ENCODE data around the gene LDOC1.
"Not testable (repeated sequence)": the region's sequence is repeated elsewhere in the genome, so short reads cannot be mapped to it uniquely, and the experiment has no call there.

The LDOC1 gene

DNA sequence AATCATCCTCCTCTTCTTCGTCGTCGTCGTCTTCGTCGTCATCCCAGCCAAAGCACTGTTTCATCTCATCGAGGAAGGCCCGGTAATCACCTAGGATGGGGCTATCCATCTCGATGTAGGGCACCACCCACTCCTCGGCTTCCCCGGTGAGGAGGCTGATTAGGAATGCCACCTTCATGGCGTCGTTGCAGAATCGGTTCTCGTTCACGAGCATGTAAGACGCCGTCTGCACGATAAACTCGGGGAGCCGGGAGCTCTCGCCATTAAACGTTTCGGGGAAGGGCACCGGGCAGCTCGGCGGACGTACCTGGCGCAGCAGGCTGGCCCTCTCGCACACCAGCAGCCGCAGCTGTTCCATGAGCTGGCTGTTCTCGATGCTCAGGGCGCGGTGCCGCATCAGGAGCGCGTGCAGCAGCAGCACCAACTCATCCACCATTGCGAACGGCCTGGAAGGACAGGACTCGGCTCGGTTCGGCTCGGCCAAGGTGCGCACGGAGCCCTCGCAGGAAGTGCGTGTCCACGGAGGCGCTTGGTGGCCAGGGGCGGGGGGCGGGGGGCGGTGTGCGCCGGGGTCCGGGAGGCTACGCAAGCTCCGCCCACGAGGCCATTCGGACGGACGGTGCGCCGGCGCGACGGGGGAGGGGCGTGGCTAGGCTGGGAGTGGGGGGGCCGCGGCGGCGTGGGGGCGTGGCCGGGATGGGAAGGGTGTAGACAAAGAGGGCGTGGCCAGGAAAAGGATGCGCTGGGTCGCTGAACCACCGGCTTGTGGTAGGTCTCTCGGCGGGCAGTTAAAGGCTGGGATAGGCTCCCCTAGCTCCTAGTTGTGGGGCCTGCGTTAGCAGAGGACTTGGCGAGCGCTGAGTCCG is at the start of gene LDOC1:
LDOC1 (minus strand) TSS at position 544 of the 866 bp plus-strand sequence; CDS start at position 436, 108 bp downstream.
- peak; percentile 82 for DNase-seq
- H3K4me3 Mint-ChIP-seq: peak within 1 kb of the TSS; percentile 74
- no peaks in the 10 kb centered on the region for H3K36me3 Mint-ChIP-seq (ENCODE audit: low read depth)
- H3K9me3 Mint-ChIP-seq: no peaks in the 10 kb centered on the region
- H3K27me3 Mint-ChIP-seq: peaks cover 25% of the 10 kb centered on the region
- no peak within 1 kb of the TSS for H3K27ac Mint-ChIP-seq
- H3K4me1 Mint-ChIP-seq (ENCODE audit: low read depth): peaks cover 8% of the 10 kb centered on the region

DNA sequence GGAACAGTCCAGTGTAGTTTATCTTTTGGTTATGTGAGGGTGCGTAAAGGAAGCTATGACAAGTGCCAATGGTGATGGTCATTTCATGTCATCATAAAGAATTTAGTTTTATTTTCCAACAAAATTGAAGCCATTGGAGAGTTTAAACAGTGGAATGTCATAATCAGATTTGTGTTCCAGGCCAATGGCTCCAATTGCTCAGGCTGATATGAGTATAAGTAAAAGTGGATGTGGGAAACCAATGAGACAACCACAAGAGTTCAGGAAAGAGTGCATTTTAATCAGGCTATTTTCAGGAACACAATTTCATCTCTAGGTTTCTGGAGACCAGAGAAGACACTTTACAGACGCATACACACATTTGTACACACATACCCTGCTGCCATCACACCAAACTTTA is 44.7 kb upstream of the LDOC1 start:
- Mint-ChIP-seq H3K9me3 (no peaks in the 10 kb centered on the region), H3K4me3 (no peak overlapping the region), H3K27ac (no peak overlapping the region), H3K4me1 (ENCODE audit: low read depth) (no peaks in the 10 kb centered on the region), H3K36me3 (ENCODE audit: low read depth) (no peaks in the 10 kb centered on the region), H3K27me3 (peaks cover 26% of the 10 kb centered on the region)
- DNase-seq: no peak

DNA sequence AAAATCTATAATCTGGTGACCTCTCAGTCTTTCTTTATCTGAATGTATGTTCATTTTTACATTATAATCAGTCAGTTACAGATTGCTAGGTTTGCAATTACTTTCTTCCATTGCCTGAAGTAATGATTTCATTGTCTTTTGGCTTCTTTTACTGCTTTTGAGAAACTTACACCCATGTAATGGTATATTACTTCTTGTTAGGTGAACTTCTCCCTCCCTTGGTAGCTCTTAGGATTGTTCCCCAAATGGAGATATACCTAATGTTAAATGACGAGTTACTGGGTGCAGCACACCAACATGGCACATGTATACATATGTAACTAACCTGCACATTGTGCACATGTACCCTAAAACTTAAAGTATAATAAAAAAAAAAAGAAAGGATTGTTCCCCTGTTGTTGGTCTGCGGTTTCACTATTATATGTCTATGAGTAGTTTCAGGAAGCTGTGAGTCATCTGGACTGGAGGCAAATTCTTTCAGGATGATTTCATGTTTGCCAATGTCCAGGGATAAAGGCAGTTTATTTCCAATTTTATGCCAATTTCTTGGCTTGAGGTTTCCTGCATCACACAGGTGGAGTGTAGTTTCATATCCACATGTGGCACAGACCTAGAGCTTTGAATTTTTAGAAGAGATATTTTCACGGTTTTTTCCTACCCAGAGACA is 43.5 kb upstream of the LDOC1 start:
- H3K27ac Mint-ChIP-seq: no peak overlapping the region
- peaks cover 20% of the 10 kb centered on the region for H3K27me3 Mint-ChIP-seq
- no peak overlapping the region for H3K4me3 Mint-ChIP-seq
- H3K36me3 Mint-ChIP-seq (ENCODE audit: low read depth): no peaks in the 10 kb centered on the region
- H3K4me1 Mint-ChIP-seq (ENCODE audit: low read depth): no peaks in the 10 kb centered on the region
- no peak for DNase-seq
- no peaks in the 10 kb centered on the region for H3K9me3 Mint-ChIP-seq

DNA sequence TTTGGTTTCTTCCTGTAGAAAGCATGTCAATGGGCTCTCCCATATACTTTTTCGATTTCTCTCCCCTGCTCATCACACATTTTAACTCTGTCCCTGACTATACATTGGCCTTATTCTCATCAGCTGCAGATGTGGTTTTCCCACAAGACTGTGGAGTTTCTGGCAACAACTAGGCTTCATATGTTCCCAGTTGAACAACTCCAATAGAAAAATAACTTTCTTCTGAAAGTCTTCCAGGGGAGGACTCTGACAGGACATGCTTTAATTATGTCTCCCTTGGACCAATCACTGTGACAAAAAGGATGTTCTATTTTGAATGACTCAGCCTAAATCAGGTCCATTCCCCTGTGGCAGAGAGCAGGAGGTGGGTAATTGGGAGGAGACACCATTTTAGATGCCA is 37.3 kb upstream of the LDOC1 start:
- H3K4me1 Mint-ChIP-seq (ENCODE audit: low read depth): no peaks in the 10 kb centered on the region
- H3K27me3 Mint-ChIP-seq: peaks cover 2% of the 10 kb centered on the region
- H3K4me3 Mint-ChIP-seq: no peak overlapping the region
- peaks cover 4% of the 10 kb centered on the region for H3K9me3 Mint-ChIP-seq
- H3K27ac Mint-ChIP-seq: no peak overlapping the region
- H3K36me3 Mint-ChIP-seq (ENCODE audit: low read depth): no peaks in the 10 kb centered on the region
- DNase-seq: no peak

- H3K27me3 Mint-ChIP-seq: peaks cover 17% of the 10 kb centered on the region
Measured at GRCh38 chrX:141201962-141202361, 25.0 kb upstream of the LDOC1 start.

DNA sequence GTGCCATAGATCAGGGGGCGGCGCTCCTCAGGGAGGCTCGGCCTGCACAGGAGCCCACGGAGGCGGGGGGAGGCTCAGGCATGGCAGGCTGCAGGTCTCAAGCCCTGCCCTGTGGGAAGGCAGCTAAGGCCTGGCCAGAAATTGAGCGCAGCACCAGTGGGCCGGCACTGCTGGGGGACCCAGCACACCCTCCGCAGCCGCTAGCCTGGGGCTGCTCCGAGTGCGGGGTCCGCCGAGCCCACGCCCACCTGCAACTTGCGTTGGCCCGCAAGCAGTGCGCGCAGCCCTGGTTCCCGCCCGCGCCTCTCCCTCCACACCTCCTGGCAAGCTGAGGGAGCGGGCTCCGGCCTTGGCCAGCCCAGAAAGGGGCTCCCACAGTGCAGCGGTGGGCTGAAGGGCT is 11.6 kb upstream of the LDOC1 start:
- H3K4me3 Mint-ChIP-seq; DNase-seq; H3K4me1 Mint-ChIP-seq (ENCODE audit: low read depth); H3K27ac Mint-ChIP-seq; H3K9me3 Mint-ChIP-seq; H3K36me3 Mint-ChIP-seq (ENCODE audit: low read depth): not testable (repeated sequence)
- peaks cover 21% of the 10 kb centered on the region for H3K27me3 Mint-ChIP-seq

More at GRCh38 chrX:141201962-141202361, 25.0 kb upstream of the LDOC1 start:
- H3K36me3 Mint-ChIP-seq (ENCODE audit: low read depth): no peaks in the 10 kb centered on the region
- no peak overlapping the region for H3K27ac Mint-ChIP-seq
- H3K4me3 Mint-ChIP-seq: no peak overlapping the region
- no peaks in the 10 kb centered on the region for H3K9me3 Mint-ChIP-seq
- DNase-seq: no peak
- H3K4me1 Mint-ChIP-seq (ENCODE audit: low read depth): no peaks in the 10 kb centered on the region

GRCh38 chrX:141185366-141185765 is 8.4 kb upstream of the LDOC1 start:
- Mint-ChIP-seq H3K4me1 (ENCODE audit: low read depth) (no peaks in the 10 kb centered on the region), H3K9me3 (no peaks in the 10 kb centered on the region), H3K36me3 (ENCODE audit: low read depth) (no peaks in the 10 kb centered on the region), H3K27ac (no peak overlapping the region), H3K4me3 (no peak overlapping the region), H3K27me3 (peaks cover 10% of the 10 kb centered on the region)
- no peak for DNase-seq

DNA sequence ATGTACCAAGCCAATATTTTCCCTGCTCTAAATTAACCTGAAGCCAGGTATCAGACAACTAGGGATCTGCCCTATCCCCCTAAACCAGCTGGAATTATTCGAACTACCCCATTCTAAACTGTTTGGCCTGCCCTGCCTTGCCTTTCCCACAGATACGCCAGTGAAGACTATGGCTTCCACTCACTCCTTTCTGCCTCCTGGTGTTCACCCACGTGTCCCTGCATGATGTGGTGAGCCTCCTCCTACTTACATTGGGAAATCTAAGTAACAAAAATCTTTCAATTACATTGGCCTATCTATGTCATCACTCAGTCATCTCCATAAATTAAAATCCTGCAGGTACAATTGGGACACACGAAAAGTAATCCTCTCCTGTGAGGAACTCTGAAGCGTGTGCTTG is 6.1 kb upstream of the LDOC1 start:
- H3K36me3 Mint-ChIP-seq (ENCODE audit: low read depth): no peaks in the 10 kb centered on the region

DNA sequence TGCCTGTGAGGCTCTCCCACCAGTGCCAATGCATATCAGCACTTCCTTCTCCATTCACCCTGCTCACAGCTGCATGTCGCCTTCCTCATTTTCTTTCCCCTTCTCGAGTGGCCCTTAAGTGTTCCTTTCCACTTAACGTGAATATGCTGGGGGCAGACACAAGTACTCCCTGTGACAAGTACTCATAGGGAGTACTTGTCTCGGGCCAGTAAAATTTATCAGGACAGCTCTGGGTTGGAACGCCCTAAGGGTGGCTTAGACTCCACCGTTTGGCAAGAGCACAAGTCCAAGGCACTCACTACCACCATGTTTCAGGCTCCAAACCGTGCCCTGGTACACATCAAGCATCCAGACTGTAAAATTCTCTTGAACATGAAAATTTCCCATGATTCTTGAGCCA is 3.9 kb upstream of the LDOC1 start:
- Mint-ChIP-seq H3K4me1 (ENCODE audit: low read depth) (peaks cover 6% of the 10 kb centered on the region), H3K27me3 (peaks cover 19% of the 10 kb centered on the region), H3K27ac (no peak overlapping the region), H3K9me3 (no peaks in the 10 kb centered on the region), H3K4me3 (no peak overlapping the region), H3K36me3 (ENCODE audit: low read depth) (no peaks in the 10 kb centered on the region)
- DNase-seq: no peak

More for the DNA sequence above, 6.1 kb upstream of the LDOC1 start:
- Mint-ChIP-seq H3K4me1 (ENCODE audit: low read depth) (no peaks in the 10 kb centered on the region), H3K27me3 (peaks cover 17% of the 10 kb centered on the region), H3K27ac (no peak overlapping the region), H3K9me3 (no peaks in the 10 kb centered on the region), H3K4me3 (no peak overlapping the region)
- DNase-seq: no peak

- DNase-seq: no peak
- Mint-ChIP-seq H3K9me3 (no peaks in the 10 kb centered on the region), H3K4me3 (peak overlapping the region; percentile 74), H3K36me3 (ENCODE audit: low read depth) (no peaks in the 10 kb centered on the region), H3K27me3 (peaks cover 25% of the 10 kb centered on the region), H3K27ac (no peak overlapping the region), H3K4me1 (ENCODE audit: low read depth) (peaks cover 8% of the 10 kb centered on the region)
Measured at GRCh38 chrX:141175786-141176185, 1.1 kb downstream of the LDOC1 start.

DNA sequence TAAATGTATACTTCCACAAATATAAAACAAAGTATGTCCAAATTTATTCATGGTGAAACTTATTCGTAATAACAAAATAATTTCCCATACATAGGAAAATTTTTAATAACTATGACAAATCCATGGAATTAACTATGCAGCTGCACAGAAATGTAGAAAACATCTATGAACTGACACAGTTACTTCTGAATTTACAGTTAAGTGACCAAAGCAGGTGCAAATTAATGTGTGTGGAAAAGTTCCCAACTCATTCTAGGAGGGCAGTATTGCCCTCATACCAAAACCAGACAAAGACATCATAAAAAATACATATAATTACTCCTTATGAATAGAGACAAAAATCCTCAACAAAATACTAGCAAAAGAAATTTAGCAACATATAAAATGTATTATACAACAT is 12.5 kb downstream of the LDOC1 start:
- Mint-ChIP-seq H3K9me3 (no peaks in the 10 kb centered on the region), H3K4me1 (ENCODE audit: low read depth) (no peaks in the 10 kb centered on the region), H3K4me3 (no peak overlapping the region)

DNA sequence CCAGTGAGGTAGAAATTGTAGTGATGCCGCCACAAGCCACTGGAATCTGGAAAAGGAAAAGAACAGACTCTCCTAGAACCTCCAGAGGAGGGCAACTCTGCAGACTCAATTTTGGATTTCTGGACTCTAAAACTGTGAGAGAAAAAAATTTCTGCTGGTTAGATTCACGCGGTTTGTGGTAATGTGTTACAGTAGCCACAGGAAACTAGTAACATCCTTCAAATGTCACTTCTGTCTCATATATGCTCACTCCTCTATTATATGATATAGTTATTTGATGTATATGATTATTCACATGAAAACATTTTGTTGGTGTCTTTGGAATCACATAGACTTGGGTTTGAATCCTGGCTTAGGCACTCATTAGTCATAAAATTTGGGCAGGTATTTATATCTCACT is 18.8 kb downstream of the LDOC1 start:
- Mint-ChIP-seq H3K9me3 (peaks cover 11% of the 10 kb centered on the region), H3K27me3 (peaks cover 12% of the 10 kb centered on the region), H3K4me1 (ENCODE audit: low read depth) (peaks cover 4% of the 10 kb centered on the region), H3K4me3 (no peak overlapping the region), H3K36me3 (ENCODE audit: low read depth) (peaks cover 2% of the 10 kb centered on the region), H3K27ac (no peak overlapping the region)
- DNase-seq: no peak

More for the DNA sequence above, 12.5 kb downstream of the LDOC1 start:
- Mint-ChIP-seq H3K36me3 (ENCODE audit: low read depth) (no peaks in the 10 kb centered on the region), H3K27ac (no peak overlapping the region), H3K27me3 (peaks cover 6% of the 10 kb centered on the region)
- no peak for DNase-seq

GRCh38 chrX:141155231-141155630 is 21.7 kb downstream of the LDOC1 start:
- not testable (repeated sequence) for H3K4me1 Mint-ChIP-seq (ENCODE audit: low read depth); H3K4me3 Mint-ChIP-seq; H3K27ac Mint-ChIP-seq; H3K36me3 Mint-ChIP-seq (ENCODE audit: low read depth); DNase-seq
- Mint-ChIP-seq H3K9me3 (peaks cover 12% of the 10 kb centered on the region), H3K27me3 (peaks cover 19% of the 10 kb centered on the region)

DNA sequence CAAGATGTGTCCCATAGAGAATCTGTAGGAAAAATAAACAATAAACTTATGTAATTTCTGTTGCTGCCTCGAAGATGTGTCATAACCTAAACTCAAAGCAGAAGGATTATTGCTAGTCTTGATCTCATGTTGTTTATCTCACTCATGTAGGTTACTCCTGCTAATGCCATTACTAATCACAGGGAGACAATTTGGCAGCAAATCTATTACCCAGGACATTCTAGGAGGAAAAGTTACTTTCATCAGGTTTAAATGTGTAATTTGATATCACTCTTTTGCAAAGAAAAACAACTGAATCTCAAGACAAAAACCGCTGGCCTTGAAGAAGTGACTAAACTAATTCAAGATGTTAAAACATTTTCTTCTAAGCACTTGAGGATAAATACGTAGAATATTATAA is 34.0 kb downstream of the LDOC1 start:
- H3K27me3 Mint-ChIP-seq: no peaks in the 10 kb centered on the region
- H3K27ac Mint-ChIP-seq: no peak overlapping the region
- H3K36me3 Mint-ChIP-seq (ENCODE audit: low read depth): no peaks in the 10 kb centered on the region
- no peak overlapping the region for H3K4me3 Mint-ChIP-seq
- H3K4me1 Mint-ChIP-seq (ENCODE audit: low read depth): no peaks in the 10 kb centered on the region
- no peaks in the 10 kb centered on the region for H3K9me3 Mint-ChIP-seq
- DNase-seq: no peak

DNA sequence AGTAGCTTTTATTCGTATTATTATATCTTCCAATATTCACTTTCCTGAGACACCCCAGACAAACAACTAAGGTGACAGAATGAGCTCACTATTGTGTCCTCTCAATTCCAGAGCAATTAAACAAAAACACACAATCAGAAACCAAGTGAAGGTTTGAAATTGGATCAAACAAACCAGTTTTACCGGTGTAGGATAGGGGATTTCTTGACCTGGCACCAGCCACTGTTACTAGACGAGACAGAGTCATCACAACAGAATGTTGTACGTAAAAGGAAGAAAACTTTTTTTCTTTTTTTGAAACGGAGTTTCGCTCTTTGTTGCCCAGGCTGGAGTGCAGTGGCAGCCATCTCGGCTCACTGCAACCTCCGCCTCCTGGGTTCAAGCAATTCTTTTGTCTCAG is 43.7 kb downstream of the LDOC1 start:
- H3K27ac Mint-ChIP-seq: no peak overlapping the region
- H3K36me3 Mint-ChIP-seq (ENCODE audit: low read depth): no peaks in the 10 kb centered on the region
- no peak for DNase-seq
- no peak overlapping the region for H3K4me3 Mint-ChIP-seq
- H3K9me3 Mint-ChIP-seq: no peaks in the 10 kb centered on the region
- H3K27me3 Mint-ChIP-seq: peaks cover 6% of the 10 kb centered on the region
- H3K4me1 Mint-ChIP-seq (ENCODE audit: low read depth): no peaks in the 10 kb centered on the region
